Neuronal stem cell (in vitro differentiated cells): ENCODE data around the gene CNOT6.

ENCODE experiments used
- DNase-seq: peaks from one replicate; pipeline ENCODE4 v3.0.0-alpha.2; 2013; ENCODE audit warnings: low spot score
- H2AFZ ChIP-seq: one replicate; pipeline ENCODE4 v1.6.1; 2013; ENCODE audit warnings: mild to moderate bottlenecking, low read length, inconsistent platforms
- H2AK5ac ChIP-seq: 2 replicates; pipeline ENCODE4 v1.6.1; 2013; ENCODE audit warnings: low read depth, mild to moderate bottlenecking, inconsistent platforms, low read length, moderate library complexity, mixed read lengths
- H2BK120ac ChIP-seq: 2 replicates; pipeline ENCODE4 v1.6.1; 2013; ENCODE audit warnings: low read depth, mild to moderate bottlenecking, inconsistent platforms, low read length, moderate library complexity, mixed read lengths
- H2BK12ac ChIP-seq: one replicate; pipeline ENCODE4 v1.6.1; 2013; ENCODE audit warnings: low read length, inconsistent platforms
- H2BK15ac ChIP-seq: 2 replicates; pipeline ENCODE4 v1.6.1; 2013; ENCODE audit warnings: mild to moderate bottlenecking, low read length, inconsistent platforms, mixed read lengths
- H2BK5ac ChIP-seq: one replicate; pipeline ENCODE4 v1.6.1; 2013; ENCODE audit warnings: inconsistent platforms, mild to moderate bottlenecking, low read length, moderate library complexity
- H3K14ac ChIP-seq: one replicate; pipeline ENCODE4 v1.6.1; 2013; ENCODE audit warnings: low read length, inconsistent platforms
- H3K18ac ChIP-seq: 2 replicates; pipeline ENCODE4 v1.6.1; 2013; ENCODE audit warnings: low read length, inconsistent platforms
- H3K23ac ChIP-seq: 2 replicates; pipeline ENCODE4 v1.6.1; 2013; ENCODE audit warnings: low read depth, mild to moderate bottlenecking, mixed read lengths, low read length, inconsistent platforms; ENCODE audit not compliant: poor library complexity
- H3K27ac ChIP-seq: replicated peaks from 3 replicates; pipeline ENCODE4 v1.5.1; 2013; ENCODE audit warnings: low read length, inconsistent platforms
- H3K27me3 ChIP-seq, 3 experiments: 2 replicates each; pipeline ENCODE4 v1.6.1; 2013; ENCODE audit warnings: low read length in 3 of 3, mild to moderate bottlenecking in 2 of 3, inconsistent platforms in 1 of 3, low read depth in 1 of 3, mixed read lengths in 1 of 3, moderate library complexity in 1 of 3; ENCODE audit not compliant: control insufficient read depth in 3 of 3, insufficient read depth in 3 of 3
- H3K36me3 ChIP-seq, 2 donors: replicated peaks in 1 of 2; 2 replicates each; pipeline ENCODE4 v1.6.1; 2013; ENCODE audit warnings: low read length in 2 of 2; ENCODE audit not compliant: control insufficient read depth in 2 of 2, insufficient read depth in 2 of 2
- H3K4ac ChIP-seq: 2 replicates; pipeline ENCODE4 v1.6.1; 2013; ENCODE audit warnings: inconsistent platforms, mild to moderate bottlenecking, low read length, moderate library complexity
- H3K4me1 ChIP-seq, 2 donors: 1 replicate in 1 of 2; 2 replicates in 1 of 2; pipeline ENCODE4 v1.6.1; 2013; ENCODE audit warnings: low read length in 2 of 2, low read depth in 1 of 2; ENCODE audit not compliant: control insufficient read depth in 2 of 2, insufficient read depth in 1 of 2
- H3K4me2 ChIP-seq: one replicate; pipeline ENCODE4 v1.6.1; 2013; ENCODE audit warnings: mild to moderate bottlenecking, low read length, inconsistent platforms; ENCODE audit not compliant: insufficient read depth, poor library complexity, severe bottlenecking
- H3K4me3 ChIP-seq, 2 donors: 2 replicates each; pipeline ENCODE4 v1.5.1; 2013; ENCODE audit warnings: low read length in 2 of 2, mild to moderate bottlenecking in 2 of 2, inconsistent platforms in 1 of 2, moderate library complexity in 1 of 2
- H3K79me1 ChIP-seq: one replicate; pipeline ENCODE4 v1.6.1; 2013; ENCODE audit warnings: low read depth, mild to moderate bottlenecking, inconsistent platforms, low read length, moderate library complexity
- H3K9ac ChIP-seq: one replicate; pipeline ENCODE4 v1.6.1; 2013; ENCODE audit warnings: mild to moderate bottlenecking, low read depth, low read length, inconsistent platforms; ENCODE audit not compliant: poor library complexity
- H3K9me3 ChIP-seq, 2 donors: replicated peaks in 1 of 2; 2 replicates each; pipeline versions ENCODE3 to v1.6.1; 2013; ENCODE audit warnings: low read length in 2 of 2, mild to moderate bottlenecking in 2 of 2, inconsistent platforms in 1 of 2, low read depth in 1 of 2, mixed read lengths in 1 of 2, moderate library complexity in 1 of 2; ENCODE audit not compliant: control insufficient read depth in 2 of 2, insufficient read depth in 1 of 2
- H4K8ac ChIP-seq: one replicate; pipeline ENCODE4 v1.6.1; 2013; ENCODE audit warnings: low read depth, mild to moderate bottlenecking, inconsistent platforms, low read length, moderate library complexity
- H4K91ac ChIP-seq: one replicate; pipeline ENCODE4 v1.6.1; 2013; ENCODE audit warnings: low read length, low read depth, mild to moderate bottlenecking, inconsistent platforms; ENCODE audit not compliant: poor library complexity
- WGBS, 2 donors: extraction: QIAGEN DNeasy Blood & Tissue Kit; methylation state at CpG; one replicate each; pipeline ENCODE4 v1.1.7; 2013; ENCODE audit warnings: missing lambda C conversion rate in 2 of 2, mixed read lengths in 1 of 2; ENCODE audit not compliant: insufficient read length in 2 of 2, insufficient replicate concordance in 1 of 2; ENCODE audit errors: extremely low coverage in 2 of 2; 5-methylcytosine and 5-hydroxymethylcytosine counted together

The CNOT6 gene

DNA sequence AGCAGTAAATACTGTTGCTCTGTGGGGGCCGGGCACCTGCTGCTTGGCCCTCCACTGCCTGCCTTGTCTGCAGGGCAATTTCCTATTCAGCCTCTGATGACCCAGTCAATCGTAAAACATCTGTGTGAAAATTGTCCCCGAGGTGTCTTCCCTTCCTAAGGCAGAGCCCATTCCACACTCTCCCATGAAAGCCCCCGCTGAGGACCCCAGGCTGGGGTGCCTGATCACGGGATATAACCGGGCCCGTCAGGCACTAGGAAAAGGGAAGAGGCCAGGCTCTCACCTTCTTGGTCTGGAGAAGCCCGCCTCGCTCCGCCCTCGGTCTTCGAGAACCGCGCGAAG is 124.3 kb downstream of the CNOT6 start:
- H4K8ac ChIP-seq: peak overlapping the region; percentile 82
- no peak overlapping the region for H2BK15ac ChIP-seq
- peak overlapping the region; percentile 77 for H3K4me2 ChIP-seq
- no peak overlapping the region for H2BK120ac ChIP-seq
- peak overlapping the region; percentile 97 for H3K18ac ChIP-seq
- H2AK5ac ChIP-seq: no peak overlapping the region
- H3K9me3 ChIP-seq: peaks cover 0 to 6% of the 10 kb centered on the region in 2 donors
- H3K36me3 ChIP-seq: peaks cover 0 to 20% of the 10 kb centered on the region in 2 donors
- peaks cover 0 to 4% (median 0%) of the 10 kb centered on the region in 3 experiments for H3K27me3 ChIP-seq
- no CpG with 5 or more reads among the region's 15 CpGs for WGBS, 2 donors
- peaks cover 5 to 6% of the 10 kb centered on the region in 2 donors for H3K4me1 ChIP-seq
- H3K23ac ChIP-seq: no peak overlapping the region
- H3K4me3 ChIP-seq: peak overlapping the region; percentile 83 to 84
- DNase-seq: no peak
- H2BK12ac ChIP-seq: peak overlapping the region; percentile 41
- peak overlapping the region; percentile 100 for H2AFZ ChIP-seq
- H3K79me1 ChIP-seq: peaks cover 3% of the 10 kb centered on the region
- no peak overlapping the region for H3K27ac ChIP-seq
- H4K91ac ChIP-seq: no peak overlapping the region
- H3K14ac ChIP-seq: peak overlapping the region; percentile 75
- H3K9ac ChIP-seq: peak overlapping the region; percentile 85
- H2BK5ac ChIP-seq: no peak overlapping the region
- H3K4ac ChIP-seq: no peak overlapping the region

DNA sequence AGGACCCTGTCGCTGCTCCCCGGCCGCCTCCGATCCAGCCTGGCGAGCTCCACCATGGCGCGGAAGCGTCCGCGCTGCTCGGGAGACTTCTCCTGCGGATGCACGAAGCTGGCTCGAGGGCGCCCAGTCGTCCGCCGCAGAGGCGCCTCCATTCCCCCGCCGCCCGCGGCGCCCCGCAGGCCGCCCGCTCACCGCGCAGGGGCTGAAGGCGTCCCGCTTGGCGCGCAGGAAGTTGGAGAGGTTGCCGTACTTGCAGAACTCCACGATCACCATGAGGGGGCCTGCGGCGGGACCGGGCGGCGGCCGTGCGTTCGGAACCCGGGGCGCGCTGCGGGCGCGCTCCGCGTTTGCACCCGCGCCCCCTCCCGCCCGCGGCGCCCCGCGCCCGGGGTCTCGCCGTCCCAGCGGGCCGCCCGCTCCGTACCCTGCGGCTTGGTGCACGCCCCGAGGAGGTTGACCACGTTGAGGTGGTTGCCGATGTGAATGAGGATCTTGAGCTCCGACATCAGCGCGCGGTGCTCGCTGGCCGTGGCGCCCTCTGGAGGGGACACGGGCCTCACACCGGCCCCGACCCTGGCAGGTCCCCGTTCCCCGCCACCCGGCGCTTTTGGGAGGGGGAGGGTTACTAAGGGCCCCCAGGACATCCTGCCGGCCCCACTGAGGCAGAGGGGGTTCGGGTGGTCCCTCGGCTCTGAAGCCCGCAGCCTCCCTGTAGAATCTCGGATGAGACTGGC is 124.8 kb downstream of the CNOT6 start:
- H3K27ac ChIP-seq: no peak overlapping the region
- peak overlapping the region; percentile 97 for H3K18ac ChIP-seq
- H3K4me1 ChIP-seq: peaks cover 10% of the 10 kb centered on the region in 2 donors
- peak overlapping the region; percentile 83 to 84 for H3K4me3 ChIP-seq
- peak overlapping the region; percentile 77 for H3K4me2 ChIP-seq
- no peak overlapping the region for H3K23ac ChIP-seq
- peak overlapping the region; percentile 100 for H2AK5ac ChIP-seq
- no peak overlapping the region for H2BK5ac ChIP-seq
- H3K9me3 ChIP-seq: peaks cover 0 to 6% of the 10 kb centered on the region in 2 donors
- H3K4ac ChIP-seq: no peak overlapping the region
- no peak overlapping the region for H2BK120ac ChIP-seq
- no peak overlapping the region for H2BK15ac ChIP-seq
- H3K9ac ChIP-seq: peak overlapping the region; percentile 85
- H2AFZ ChIP-seq: peak overlapping the region; percentile 100
- H4K91ac ChIP-seq: no peak overlapping the region
- peaks cover 0 to 16% of the 10 kb centered on the region in 2 donors for H3K36me3 ChIP-seq
- WGBS, 2 donors: no CpG with 5 or more reads among the region's 90 CpGs
- H3K14ac ChIP-seq: peak overlapping the region; percentile 75
- no peak overlapping the region for H2BK12ac ChIP-seq
- peaks cover 0 to 4% (median 0%) of the 10 kb centered on the region in 3 experiments for H3K27me3 ChIP-seq
- peak; percentile 62 for DNase-seq
- H4K8ac ChIP-seq: peak overlapping the region; percentile 82
- peaks cover 3% of the 10 kb centered on the region for H3K79me1 ChIP-seq

DNA sequence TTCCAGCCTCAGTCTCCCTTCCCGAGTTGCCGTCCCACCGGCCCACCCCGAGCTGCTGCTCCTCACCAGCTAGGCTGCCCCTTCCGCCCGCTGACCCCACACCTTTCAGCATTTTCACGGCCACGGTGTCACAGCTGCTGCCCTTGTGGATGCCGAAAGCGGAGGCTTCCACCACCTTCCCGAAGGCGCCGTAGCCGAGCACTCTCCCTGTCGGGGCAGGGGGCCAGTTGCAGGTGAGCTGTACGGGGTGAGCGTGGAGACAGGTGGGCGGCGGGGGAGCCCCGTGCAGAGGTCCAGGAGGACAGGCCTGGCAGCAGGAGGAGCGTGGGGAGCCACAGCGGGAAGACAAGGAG is 125.4 kb downstream of the CNOT6 start:
- Histone ChIP-seq H2BK12ac (peak overlapping the region; percentile 94), H2AK5ac (peak overlapping the region; percentile 100), H3K27ac (no peak overlapping the region), H3K4me2 (peak overlapping the region; percentile 77), H3K23ac (no peak overlapping the region), H3K79me1 (peaks cover 3% of the 10 kb centered on the region), H3K27me3 (peaks cover 0 to 4% (median 0%) of the 10 kb centered on the region in 3 experiments), H3K4me1 (peaks cover 10% of the 10 kb centered on the region in 2 donors), H2BK5ac (no peak overlapping the region), H3K9me3 (peaks cover 0 to 6% of the 10 kb centered on the region in 2 donors), H4K8ac (peak overlapping the region; percentile 96), H3K4me3 (peak overlapping the region in 1 of 2 donors; percentile 84), H3K9ac (no peak overlapping the region), H2BK15ac (peak overlapping the region; percentile 97), H4K91ac (peak overlapping the region; percentile 53), H3K18ac (peak overlapping the region; percentile 44), H3K36me3 (peaks cover 0 to 13% of the 10 kb centered on the region in 2 donors), H3K4ac (peak overlapping the region; percentile 93), H2BK120ac (no peak overlapping the region), H2AFZ (peak overlapping the region; percentile 100), H3K14ac (peak overlapping the region; percentile 39)
- no peak for DNase-seq
- no CpG with 5 or more reads among the region's 22 CpGs for WGBS, 2 donors

GRCh38 chr5:180620014-180620413 is 125.8 kb downstream of the CNOT6 start:
- H3K18ac ChIP-seq: peak overlapping the region; percentile 44
- peak overlapping the region; percentile 97 for H2BK15ac ChIP-seq
- H3K79me1 ChIP-seq: peaks cover 3% of the 10 kb centered on the region
- no peak overlapping the region for H3K14ac ChIP-seq
- no peak overlapping the region for H3K4me2 ChIP-seq
- H3K9me3 ChIP-seq: peaks cover 0 to 6% of the 10 kb centered on the region in 2 donors
- no peak for DNase-seq
- WGBS, 2 donors: no CpG with 5 or more reads among the region's 14 CpGs
- no peak overlapping the region for H3K23ac ChIP-seq
- peak overlapping the region; percentile 100 for H2AFZ ChIP-seq
- no peak overlapping the region for H3K9ac ChIP-seq
- H4K91ac ChIP-seq: peak overlapping the region; percentile 53
- H3K4ac ChIP-seq: no peak overlapping the region
- H3K4me3 ChIP-seq: no peak overlapping the region
- H3K27me3 ChIP-seq: peaks cover 0 to 4% (median 1%) of the 10 kb centered on the region in 3 experiments
- H3K36me3 ChIP-seq: peaks cover 0 to 9% of the 10 kb centered on the region in 2 donors
- H2BK12ac ChIP-seq: peak overlapping the region; percentile 94
- H2AK5ac ChIP-seq: peak overlapping the region; percentile 100
- peaks cover 10% of the 10 kb centered on the region in 2 donors for H3K4me1 ChIP-seq
- H2BK120ac ChIP-seq: no peak overlapping the region
- H4K8ac ChIP-seq: peak overlapping the region; percentile 96
- no peak overlapping the region for H3K27ac ChIP-seq
- no peak overlapping the region for H2BK5ac ChIP-seq
